K562 treated with DMSO at 1 percent for 4 hours (cell line): ENCODE data around the gene OR56B4. TPM values are rescaled to one million over a fixed set of nuclear protein-coding genes. Genes with fewer than 3 reads are reported as not detected.

Source experiments
- total RNA-seq: library from RNA; unstranded; fragments of 300-600 nt; gene quantifications from 2 replicates; pipeline ENCODE4 v1.2.3, GENCODE V29; 2022; ENCODE audit not compliant: insufficient read depth

OR56B4 gene, protein sequence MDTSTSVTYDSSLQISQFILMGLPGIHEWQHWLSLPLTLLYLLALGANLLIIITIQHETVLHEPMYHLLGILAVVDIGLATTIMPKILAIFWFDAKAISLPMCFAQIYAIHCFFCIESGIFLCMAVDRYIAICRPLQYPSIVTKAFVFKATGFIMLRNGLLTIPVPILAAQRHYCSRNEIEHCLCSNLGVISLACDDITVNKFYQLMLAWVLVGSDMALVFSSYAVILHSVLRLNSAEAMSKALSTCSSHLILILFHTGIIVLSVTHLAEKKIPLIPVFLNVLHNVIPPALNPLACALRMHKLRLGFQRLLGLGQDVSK
- not detected in 2 replicates for total RNA-seq

DNA sequence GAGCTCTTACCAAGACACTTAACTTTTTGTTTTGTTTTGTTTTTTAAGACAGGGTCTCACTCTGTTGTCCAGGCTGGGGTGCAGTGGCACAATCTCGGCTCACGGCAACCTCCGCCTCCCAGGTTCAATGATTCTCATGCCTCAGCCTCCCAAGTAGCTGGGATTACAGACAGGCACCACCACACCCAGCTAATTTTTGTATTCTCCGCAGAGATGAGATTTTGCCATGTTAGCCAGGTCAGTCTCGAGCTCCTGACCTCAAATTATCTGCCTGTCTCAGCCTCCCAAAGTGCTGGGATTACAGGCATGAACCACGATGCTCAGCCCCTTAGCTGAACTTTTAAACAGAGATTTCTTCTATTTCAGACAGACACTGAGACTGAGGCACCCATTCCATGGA is at the start of gene OR56B4:
Gene OR56B4, plus strand, starts transcription at position 301 of the 400 bp plus-strand sequence. Its CDS starts 95 bp downstream, at position 396.

Other genes with a start within 250 kb of the OR56B4 start
- gene OR52E8, start 250.0 kb upstream of the OR56B4 start, total RNA-seq = not detected in 2 replicates
- not detected in 2 replicates for gene OR52E4, start 227.1 kb upstream of the OR56B4 start, total RNA-seq
- not detected in 2 replicates for gene OR52E5, start 214.5 kb upstream of the OR56B4 start, total RNA-seq
- gene OR56A3, start 165.4 kb upstream of the OR56B4 start, total RNA-seq = not detected in 2 replicates
- not detected in 2 replicates for gene OR56A5, start 139.2 kb upstream of the OR56B4 start, total RNA-seq
- gene OR52L1, start 120.7 kb upstream of the OR56B4 start, total RNA-seq = not detected in 2 replicates
- gene OR56A4, start 100.7 kb upstream of the OR56B4 start, total RNA-seq = not detected in 2 replicates
- gene OR56A1, start 76.9 kb upstream of the OR56B4 start, total RNA-seq = not detected in 2 replicates
- not detected in 2 replicates for gene OR52B2, start 62.6 kb downstream of the OR56B4 start, total RNA-seq
- gene OR52W1, start 91.5 kb downstream of the OR56B4 start, total RNA-seq = not detected in 2 replicates
- not detected in 2 replicates for gene C11orf42, start 97.9 kb downstream of the OR56B4 start, total RNA-seq
- gene FHIP1B, start 127.0 kb downstream of the OR56B4 start, total RNA-seq = 18.7 and 20.5 TPM in 2 replicates
- not detected in 2 replicates for gene CNGA4, start 131.4 kb downstream of the OR56B4 start, total RNA-seq
- gene CCKBR, start 152.2 kb downstream of the OR56B4 start, total RNA-seq = not detected in 2 replicates
- not detected in 2 replicates for gene CAVIN3, start 212.8 kb downstream of the OR56B4 start, total RNA-seq